GM18505 (cell line): Measurements from ENCODE around the gene SPACA1.
"Not testable (repeated sequence)": the region's sequence is repeated elsewhere in the genome, so short reads cannot be mapped to it uniquely, and the experiment has no call there.

Experiments used
- ATAC-seq: cut with Tn5 transposase; IDR thresholded peaks from one replicate; pipeline ENCODE4 v1.9.1; 2021; ENCODE audit not compliant: unreplicated experiment
- POLR2A ChIP-seq: IDR thresholded peaks from 4 replicates; pipeline ENCODE4 v1.6.1; 2011; ENCODE audit warnings: borderline replicate concordance; ENCODE audit not compliant: insufficient read depth, insufficient read length; ENCODE audit errors: extremely low read depth

Gene SPACA1, protein sequence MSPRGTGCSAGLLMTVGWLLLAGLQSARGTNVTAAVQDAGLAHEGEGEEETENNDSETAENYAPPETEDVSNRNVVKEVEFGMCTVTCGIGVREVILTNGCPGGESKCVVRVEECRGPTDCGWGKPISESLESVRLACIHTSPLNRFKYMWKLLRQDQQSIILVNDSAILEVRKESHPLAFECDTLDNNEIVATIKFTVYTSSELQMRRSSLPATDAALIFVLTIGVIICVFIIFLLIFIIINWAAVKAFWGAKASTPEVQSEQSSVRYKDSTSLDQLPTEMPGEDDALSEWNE

DNA sequence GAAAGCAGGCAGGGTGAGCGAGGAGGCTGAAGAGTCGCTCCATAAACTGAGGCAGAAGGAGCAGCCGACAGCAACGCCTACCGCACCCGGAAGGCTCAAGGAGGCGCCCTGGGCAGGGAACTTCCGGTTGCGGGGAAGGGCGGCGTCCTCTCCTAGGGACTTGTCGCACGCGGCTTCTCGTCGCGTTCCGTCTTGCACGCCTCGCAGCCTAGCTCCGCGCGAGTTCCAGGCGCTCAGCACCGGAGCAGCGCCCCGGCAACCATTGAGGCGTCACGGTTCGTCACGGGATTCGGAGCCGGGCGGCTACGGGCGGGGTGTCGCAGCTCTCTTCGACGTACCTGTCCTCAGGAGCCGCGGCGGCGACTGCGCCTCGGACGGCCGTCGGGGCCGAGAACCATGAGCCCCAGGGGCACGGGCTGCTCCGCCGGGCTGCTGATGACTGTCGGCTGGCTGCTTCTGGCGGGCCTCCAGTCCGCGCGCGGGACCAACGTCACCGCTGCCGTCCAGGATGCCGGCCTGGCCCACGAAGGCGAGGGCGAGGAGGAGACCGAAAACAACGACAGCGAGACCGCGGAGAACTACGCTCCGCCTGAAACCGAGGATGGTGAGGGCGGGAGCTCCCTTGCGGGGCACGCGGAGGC, at the start of gene SPACA1:
TSS of gene SPACA1 (plus strand) at position 332 of the 641 bp plus-strand sequence. CDS start at position 397, 65 bp downstream.
- TF ChIP-seq POLR2A, result no peak
- no peak for ATAC-seq

DNA sequence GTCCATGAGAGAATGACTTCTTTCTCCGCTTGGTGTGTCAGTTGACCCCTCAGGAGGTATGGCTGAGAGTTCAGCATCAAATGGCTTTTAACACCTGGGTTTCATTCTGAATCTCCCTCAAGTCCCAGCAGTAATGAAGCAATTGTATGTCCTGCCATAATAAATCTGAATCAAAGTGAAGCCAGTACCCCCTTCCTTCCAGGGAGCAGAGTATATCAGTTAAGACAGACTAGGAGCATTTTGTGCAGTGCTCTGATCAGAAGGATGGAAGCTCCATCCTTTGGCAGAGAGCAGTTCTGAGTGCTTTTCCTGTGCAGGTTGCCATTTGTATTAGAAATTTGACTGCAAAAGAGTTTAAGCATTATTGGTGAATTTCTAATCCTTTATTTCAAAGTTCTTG, 46.9 kb upstream of the SPACA1 start:
- TF ChIP-seq POLR2A, result no peak
- ATAC-seq, result no peak

DNA sequence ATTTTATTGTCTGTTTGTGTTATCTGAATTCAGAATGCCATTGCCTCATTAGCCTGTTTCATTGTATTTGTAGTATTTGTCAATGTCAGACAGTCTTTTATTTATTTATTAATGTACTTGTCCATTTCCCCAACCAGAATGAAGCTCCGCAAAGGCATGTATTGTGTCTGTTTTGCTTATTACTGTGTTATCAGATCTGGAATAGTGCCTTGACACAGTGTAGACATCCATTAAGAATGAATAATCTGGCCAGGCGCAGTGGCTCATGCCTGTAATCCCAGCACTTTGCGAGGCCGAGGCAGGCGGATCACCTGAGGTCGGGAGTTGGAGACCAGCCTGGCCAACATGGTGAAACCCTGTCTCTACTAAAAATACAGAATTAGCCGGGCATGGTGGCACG, 46.4 kb upstream of the SPACA1 start:
- not testable (repeated sequence) for ATAC-seq

DNA sequence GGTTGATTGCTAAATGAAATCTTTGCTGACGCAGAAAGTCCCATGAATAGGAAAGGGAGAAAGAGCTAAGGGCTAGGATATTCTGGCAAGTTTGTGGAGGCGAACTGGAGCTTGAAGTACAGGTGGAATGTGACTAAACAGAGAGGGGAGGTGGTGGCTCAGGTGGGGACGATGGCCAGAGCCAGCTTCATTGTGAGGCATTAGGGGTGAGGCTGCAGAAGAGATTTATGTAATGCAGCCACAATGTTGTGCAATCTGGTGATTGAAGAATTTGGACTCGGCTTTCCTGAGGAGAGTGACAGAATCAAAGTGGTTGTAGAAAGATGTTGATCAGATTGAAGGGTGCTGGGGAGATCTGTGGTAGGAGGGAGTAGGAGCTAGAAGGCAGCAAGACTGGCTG, 42.9 kb upstream of the SPACA1 start:
- no peak for TF ChIP-seq POLR2A
- no peak for ATAC-seq

DNA sequence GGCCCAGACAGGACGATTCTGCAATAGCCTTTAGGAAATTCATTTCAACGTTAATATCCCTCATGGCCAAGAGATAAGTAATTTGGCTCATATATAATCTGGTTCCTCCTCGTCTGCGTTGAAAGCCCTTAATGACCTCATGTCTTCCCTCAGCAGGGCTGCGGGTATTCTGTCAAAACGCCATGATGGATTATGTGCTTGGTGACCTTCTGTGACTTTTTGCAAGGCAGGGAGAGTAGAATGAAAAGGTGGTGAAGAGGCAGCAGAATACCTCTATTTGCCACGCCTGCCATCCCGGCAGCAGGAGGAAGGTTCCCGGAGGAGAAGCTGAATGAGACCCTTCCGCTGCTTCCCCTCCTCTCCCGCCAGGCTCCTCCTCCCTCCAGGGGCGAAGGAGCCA, 41.1 kb upstream of the SPACA1 start:
- no peak for TF ChIP-seq POLR2A
- no peak for ATAC-seq

DNA sequence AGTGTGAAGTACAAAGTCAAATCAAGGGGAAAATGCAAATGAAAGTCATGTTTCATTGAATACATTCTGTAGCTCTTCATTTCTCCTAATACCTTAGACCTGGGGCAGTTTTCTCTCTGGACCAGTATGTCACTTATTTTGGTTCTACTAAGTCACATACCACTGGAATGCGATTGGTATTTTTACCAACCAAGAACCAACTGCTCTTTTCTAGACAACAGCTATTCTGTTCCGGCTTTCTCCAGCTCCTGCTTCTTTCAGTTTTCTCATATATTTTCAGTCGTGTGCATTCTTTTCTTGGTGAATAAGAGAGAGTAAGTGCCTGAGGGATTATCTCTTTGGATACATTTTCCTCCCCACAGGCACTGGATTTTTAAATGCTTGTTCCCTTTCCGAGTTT, 39.2 kb upstream of the SPACA1 start:
- TF ChIP-seq POLR2A, result no peak
- no peak for ATAC-seq

DNA sequence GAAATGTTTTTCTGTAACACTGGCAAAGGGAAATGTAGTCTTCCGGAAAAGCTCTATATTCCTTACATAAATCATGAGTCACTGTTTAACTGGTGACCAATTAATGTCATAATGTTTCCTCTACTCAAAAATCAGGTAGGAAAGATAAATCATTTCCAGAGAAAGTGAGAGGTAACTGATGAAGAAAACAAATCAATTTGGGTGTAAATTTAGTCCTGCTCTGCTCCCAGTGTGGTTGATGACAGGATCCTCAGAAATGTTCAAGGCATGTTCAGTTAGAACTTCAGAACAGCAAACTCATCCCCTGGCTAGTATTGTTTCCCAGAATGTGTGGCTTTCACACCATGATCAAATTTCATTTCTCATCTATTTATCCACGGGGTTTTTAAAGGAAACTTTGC, 38.8 kb upstream of the SPACA1 start:
- no peak for TF ChIP-seq POLR2A
- ATAC-seq, result no peak

DNA sequence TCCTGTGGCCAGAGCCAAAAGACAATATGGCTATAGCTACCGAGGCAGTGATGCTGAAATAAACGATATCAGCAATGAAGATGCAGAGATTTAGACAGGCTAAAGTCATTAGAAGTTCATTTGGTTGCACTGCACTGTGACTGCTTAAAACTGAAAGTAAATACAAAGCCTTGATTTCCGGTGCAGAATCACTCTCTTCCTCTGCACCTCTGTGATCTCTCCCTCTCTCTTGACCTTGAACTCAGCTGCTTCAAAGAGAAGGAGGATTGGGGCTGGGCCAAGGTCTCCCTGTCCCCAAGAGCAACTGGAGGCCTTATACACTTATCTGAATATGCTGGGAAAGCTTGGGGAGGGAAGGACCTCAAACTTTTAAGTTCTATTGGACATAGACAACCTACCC, 34.6 kb upstream of the SPACA1 start:
- ATAC-seq, result no peak
- no peak for TF ChIP-seq POLR2A

DNA sequence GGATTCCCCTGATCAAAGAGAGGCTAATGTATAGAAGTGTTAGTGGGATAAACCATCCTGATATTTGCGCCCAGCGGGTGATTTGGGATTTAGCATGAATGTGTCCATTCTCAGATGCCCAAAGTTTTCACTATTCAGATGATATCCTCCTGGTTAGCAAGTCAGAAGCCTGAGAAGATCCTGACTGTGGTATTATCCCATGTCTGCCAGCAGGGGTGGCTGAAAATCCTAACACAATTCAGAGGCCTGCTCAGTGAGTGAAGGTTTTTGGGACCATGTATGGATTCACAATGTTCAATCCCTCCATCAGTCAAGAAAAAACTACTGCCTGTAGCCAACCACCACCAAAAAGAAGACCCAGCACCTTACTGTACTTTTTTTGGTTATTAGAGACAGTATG, 34.1 kb upstream of the SPACA1 start:
- no peak for TF ChIP-seq POLR2A
- no peak for ATAC-seq

DNA sequence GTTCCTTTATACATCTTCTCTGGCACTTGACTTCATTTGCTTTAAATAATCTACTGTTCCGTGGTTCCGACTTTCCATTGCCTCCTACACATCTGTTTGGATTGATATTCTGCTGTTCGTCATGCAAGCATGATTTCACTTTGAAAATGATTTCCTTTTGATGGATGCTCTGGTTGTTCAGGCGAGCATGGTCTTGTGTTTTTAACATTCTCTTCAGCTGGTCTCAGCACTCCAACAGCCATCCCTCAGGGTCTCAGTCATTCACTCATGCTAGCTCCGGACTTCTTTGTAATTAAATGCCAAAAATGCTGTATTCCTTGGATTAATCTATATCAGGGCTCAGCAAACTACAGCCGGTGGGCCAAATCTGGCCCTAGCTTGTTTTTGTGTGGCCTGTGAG, 27.2 kb upstream of the SPACA1 start:
- no peak for ATAC-seq
- TF ChIP-seq POLR2A, result no peak

DNA sequence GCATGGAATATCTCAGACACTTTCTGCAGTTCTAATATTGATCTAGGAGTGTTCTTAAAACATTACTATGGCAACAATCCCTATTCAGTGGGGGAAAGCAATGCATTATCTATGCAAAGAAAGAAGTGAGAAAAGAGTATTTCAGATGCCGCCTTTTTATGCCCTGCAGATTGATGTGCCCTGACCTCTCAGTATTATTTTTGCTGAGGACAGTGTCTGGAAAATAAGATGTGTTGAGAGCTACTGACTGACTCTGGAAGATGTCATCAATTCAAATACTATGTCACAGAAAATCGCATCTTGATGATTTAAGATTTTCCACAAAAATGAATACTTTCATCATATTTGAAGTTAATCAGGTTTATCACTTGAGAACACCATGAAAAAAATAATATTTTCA, 22.9 kb upstream of the SPACA1 start:
- TF ChIP-seq POLR2A, result no peak
- no peak for ATAC-seq

DNA sequence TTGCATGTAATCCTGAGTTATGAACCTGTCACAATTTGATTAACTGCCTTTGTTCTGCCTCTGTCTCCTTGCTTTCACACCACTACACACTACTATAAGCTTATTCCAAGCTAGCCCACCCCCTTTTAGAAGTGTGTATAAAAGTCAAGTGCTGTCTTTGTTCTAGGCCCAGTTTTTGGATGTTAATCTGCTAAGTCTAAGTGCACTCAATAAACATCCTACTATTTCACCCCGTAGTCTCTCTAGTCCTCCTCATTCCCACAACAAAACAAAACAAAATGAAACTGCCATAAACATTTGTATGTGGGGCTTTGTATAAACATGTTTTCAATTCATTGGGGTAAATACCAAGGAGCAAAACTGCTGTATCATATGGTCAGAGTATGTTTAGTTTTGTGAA, 16.1 kb upstream of the SPACA1 start:
- no peak for ATAC-seq
- no peak for TF ChIP-seq POLR2A

DNA sequence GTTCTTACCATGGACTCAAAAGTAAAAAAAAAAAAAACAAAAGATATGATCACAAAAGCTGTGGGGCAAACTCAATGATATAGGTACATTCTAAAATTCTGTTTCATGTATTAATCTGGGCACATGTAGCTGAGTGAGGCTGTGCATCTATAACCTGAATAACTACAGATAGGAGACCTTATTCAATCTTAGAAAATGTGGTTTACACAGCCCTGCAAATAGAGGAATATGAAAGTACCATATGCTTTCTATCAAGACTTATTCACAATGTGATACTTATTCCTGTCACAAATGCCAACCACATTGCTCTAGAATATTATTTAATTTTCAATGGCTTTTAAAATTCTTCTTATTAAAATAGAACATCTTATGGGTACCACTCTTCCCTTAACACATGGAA, 3.1 kb upstream of the SPACA1 start:
- no peak for ATAC-seq
- no peak for TF ChIP-seq POLR2A

DNA sequence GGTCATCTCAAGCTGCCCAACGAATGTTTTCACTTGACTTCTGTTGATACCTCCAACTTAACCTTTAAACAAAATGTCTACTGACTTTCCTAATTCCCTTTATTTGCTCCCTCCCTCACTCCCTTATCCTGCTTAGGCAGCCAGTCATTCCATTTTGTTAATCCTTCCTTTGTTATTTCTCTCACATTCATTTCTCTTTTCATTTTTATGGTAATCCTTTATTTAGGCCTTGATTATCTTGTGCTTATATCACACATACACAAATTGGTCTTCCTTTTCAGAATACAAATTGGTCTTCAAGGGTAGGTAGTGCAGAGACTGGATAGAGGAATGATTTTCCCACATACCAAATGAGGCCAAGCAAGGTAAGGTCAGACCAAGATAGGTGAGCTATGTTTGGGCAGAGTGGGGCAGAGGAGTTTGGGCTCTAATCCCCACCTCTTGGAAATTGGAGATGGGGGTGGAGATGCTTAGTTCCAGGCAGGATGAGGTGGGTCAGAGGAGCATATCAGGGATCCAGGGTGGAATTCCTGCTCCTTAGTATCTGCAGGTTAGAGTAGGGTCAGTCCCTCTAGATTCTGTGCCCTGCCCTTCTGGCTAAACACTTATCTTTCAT, 2.0 kb upstream of the SPACA1 start:
- TF ChIP-seq POLR2A, result no peak
- ATAC-seq, result no peak
